Mucosa of descending colon (tissue), 3 donors: Measurements from ENCODE around the gene UBXN11. TPM values are rescaled to one million over a fixed set of nuclear protein-coding genes. Genes with fewer than 3 reads are reported as not detected.

Experiments used
- ATAC-seq: fragments of 200-7000 bp; cut with Tn5 transposase; one replicate; pipeline ENCODE4 v1.9.1; 2020; ENCODE audit warnings: mild to moderate bottlenecking, moderate library complexity
- DNase-seq, 3 donors: peaks; one replicate each; pipeline ENCODE4 v3.0.0-alpha.2; 2020
- H3K36me3 ChIP-seq: fragments of 200-600 bp; one replicate; pipeline ENCODE4 v1.8.0; 2021; ENCODE audit warnings: low read depth, mild to moderate bottlenecking
- H3K4me1 ChIP-seq: fragments of 200-600 bp; one replicate; pipeline ENCODE4 v1.8.0; 2021; ENCODE audit warnings: low read depth, mild to moderate bottlenecking
- H3K4me3 ChIP-seq: fragments of 200-600 bp; one replicate; pipeline ENCODE4 v1.8.0; 2021; ENCODE audit warnings: mild to moderate bottlenecking
- H3K9me3 ChIP-seq: fragments of 200-600 bp; one replicate; pipeline ENCODE4 v1.8.0; 2021; ENCODE audit warnings: mild to moderate bottlenecking
- CTCF ChIP-seq: fragments of 200-600 bp; IDR thresholded peaks from one replicate; pipeline ENCODE4 v1.8.0; 2022; ENCODE audit warnings: antibody characterized with exemption, mild to moderate bottlenecking
- intact Hi-C, 2 donors: fragments of 100-400 bp; cut with DNase I in 1 of 2; cut with micrococcal nuclease in 1 of 2; formaldehyde crosslinking; loops; one replicate each; pipeline versions ENCODE4 v1.11.0 to v1.11.1; 2022; cut with DNase I, micrococcal nuclease
- total RNA-seq, 3 donors: library from RNA; stranded (reverse); fragmentation: NEBNext Ultra II Directional in 2 of 3; extraction: Animal tissue kit (Norgen Biotek cat#: 25700) in 2 of 3; gene quantifications; one replicate each; pipeline versions ENCODE4 v1.2.1 to v1.2.4, GENCODE V29; 2021 to 2023
- donor health status: DM: no; HTN: no; CAD: no; lungs with moderate emphysema.
- donor health status: DM: no; HTN: no; CAD: no.
- donor health status: DM: no; HTN: yes; CAD: no.

Gene UBXN11
- total RNA-seq, 3 donors from 2014 or later: 12.9 to 17.9 (median 16.4) TPM

- H3K4me3 ChIP-seq: no peak overlapping the region
- no peaks in the 10 kb centered on the region for H3K9me3 ChIP-seq
- DNase-seq (no peak), ATAC-seq (no peak)
- TF ChIP-seq CTCF: no peak
- H3K36me3 ChIP-seq: no peaks in the 10 kb centered on the region
- H3K4me1 ChIP-seq: peaks cover 25% of the 10 kb centered on the region
- intact Hi-C loops: no loop called here
These were observed 46.9 kb upstream of the UBXN11 start for GRCh38 chr1:26353210-26353859.

- H3K4me3 ChIP-seq: no peak overlapping the region
- intact Hi-C loops: no loop called here
- no peak for DNase-seq
- TF ChIP-seq CTCF: no peak
- H3K36me3 ChIP-seq: no peaks in the 10 kb centered on the region
- H3K4me1 ChIP-seq: peaks cover 19% of the 10 kb centered on the region
- no peak for ATAC-seq
- no peaks in the 10 kb centered on the region for H3K9me3 ChIP-seq
These were observed 45.9 kb upstream of the UBXN11 start for GRCh38 chr1:26352338-26352679.

- no peak for TF ChIP-seq CTCF
- ATAC-seq (peak; percentile 57), DNase-seq (no peak)
- intact Hi-C loops: no loop called here
- Histone ChIP-seq H3K4me1 (peaks cover 16% of the 10 kb centered on the region), H3K9me3 (no peaks in the 10 kb centered on the region), H3K36me3 (no peaks in the 10 kb centered on the region), H3K4me3 (no peak overlapping the region)
These were observed 45.3 kb upstream of the UBXN11 start for GRCh38 chr1:26351590-26352337.

GRCh38 chr1:26350701-26351589 lies 44.5 kb upstream of the UBXN11 start:
- intact Hi-C loops: no loop called here
- Histone ChIP-seq H3K36me3 (no peaks in the 10 kb centered on the region), H3K4me1 (peaks cover 13% of the 10 kb centered on the region), H3K4me3 (no peak overlapping the region), H3K9me3 (no peaks in the 10 kb centered on the region)
- peak; percentile 67 for ATAC-seq
- no peak for TF ChIP-seq CTCF
- peak in 1 of 3 donors; percentile 45 for DNase-seq

GRCh38 chr1:26350343-26350700 lies 43.9 kb upstream of the UBXN11 start:
- ATAC-seq (no peak), DNase-seq (no peak)
- TF ChIP-seq CTCF: no peak
- peaks cover 13% of the 10 kb centered on the region for H3K4me1 ChIP-seq
- no peak overlapping the region for H3K4me3 ChIP-seq
- H3K9me3 ChIP-seq: no peaks in the 10 kb centered on the region
- intact Hi-C loops: no loop called here
- no peaks in the 10 kb centered on the region for H3K36me3 ChIP-seq
